Right lobe of liver (tissue), 4 donors: Measurements from ENCODE around the gene ATP6V0D1.

ENCODE experiments used
- POLR2A ChIP-seq: fragments of 450-650 bp; IDR thresholded peaks from one replicate; pipeline ENCODE4 v1.6.1; 2017; ENCODE audit warnings: antibody characterized with exemption, mild to moderate bottlenecking
- TF ChIP-seq, protein P1 (sequence below), 4 donors: fragments of 200-600 bp in 3 of 4; fragments of 450-650 bp in 1 of 4; IDR thresholded peaks; one replicate each; pipeline versions ENCODE4 v1.5.1 to v1.8.0; 2016 to 2022; ENCODE audit warnings: antibody characterized with exemption in 4 of 4, mild to moderate bottlenecking in 2 of 4
- donor health status: DM: no; HTN: no; CAD: no.
- donor health status: DM: no; HTN: no; CAD: no.
- donor health status: DM: no; HTN: yes; CAD: no.

DNA sequence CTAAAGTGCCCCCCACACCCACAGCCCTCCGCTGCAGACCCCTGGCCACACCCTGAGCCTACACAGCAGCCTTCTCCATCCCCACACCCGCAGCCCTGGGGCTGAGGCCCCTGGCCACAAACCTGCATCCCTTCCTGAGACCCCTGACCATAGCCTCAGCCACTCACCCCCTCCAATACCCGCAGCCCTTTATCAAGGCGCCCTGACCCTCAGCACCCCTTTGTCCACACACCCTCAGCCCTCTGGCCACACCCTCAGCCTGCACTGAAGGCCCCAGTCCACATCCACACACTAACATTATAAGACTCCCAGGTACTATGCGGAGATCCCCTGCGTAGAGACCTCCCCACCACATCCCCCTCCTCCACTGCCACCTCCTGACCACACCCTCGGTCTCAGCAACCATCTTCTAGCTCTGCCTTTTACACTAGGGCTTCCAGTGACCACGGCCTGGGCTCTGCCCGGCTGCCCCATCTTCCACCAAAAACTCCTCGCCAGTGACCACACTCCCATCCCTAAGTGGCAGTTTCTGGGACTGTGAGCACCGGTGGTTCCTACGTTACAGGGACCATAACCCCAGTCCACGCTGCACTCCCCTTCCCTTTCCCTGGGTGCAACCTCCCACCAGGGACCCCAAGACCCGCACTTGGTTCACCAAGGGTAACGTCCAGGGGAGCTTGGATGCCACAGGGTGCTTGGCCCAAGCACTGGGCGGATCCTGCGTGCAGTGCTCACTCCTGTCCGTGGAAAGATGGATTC is 88.5 kb downstream of the ATP6V0D1 start:
- TF ChIP-seq, protein P1, sequence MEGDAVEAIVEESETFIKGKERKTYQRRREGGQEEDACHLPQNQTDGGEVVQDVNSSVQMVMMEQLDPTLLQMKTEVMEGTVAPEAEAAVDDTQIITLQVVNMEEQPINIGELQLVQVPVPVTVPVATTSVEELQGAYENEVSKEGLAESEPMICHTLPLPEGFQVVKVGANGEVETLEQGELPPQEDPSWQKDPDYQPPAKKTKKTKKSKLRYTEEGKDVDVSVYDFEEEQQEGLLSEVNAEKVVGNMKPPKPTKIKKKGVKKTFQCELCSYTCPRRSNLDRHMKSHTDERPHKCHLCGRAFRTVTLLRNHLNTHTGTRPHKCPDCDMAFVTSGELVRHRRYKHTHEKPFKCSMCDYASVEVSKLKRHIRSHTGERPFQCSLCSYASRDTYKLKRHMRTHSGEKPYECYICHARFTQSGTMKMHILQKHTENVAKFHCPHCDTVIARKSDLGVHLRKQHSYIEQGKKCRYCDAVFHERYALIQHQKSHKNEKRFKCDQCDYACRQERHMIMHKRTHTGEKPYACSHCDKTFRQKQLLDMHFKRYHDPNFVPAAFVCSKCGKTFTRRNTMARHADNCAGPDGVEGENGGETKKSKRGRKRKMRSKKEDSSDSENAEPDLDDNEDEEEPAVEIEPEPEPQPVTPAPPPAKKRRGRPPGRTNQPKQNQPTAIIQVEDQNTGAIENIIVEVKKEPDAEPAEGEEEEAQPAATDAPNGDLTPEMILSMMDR (IDR thresholded peaks at IDR 0.05) = no peak
- no peak for TF ChIP-seq POLR2A
